Astrocyte (in vitro differentiated cells and primary cell): ENCODE data around the gene AHSA1.

Experiments
- EZH2 ChIP-seq: IDR thresholded peaks from 2 replicates; pipeline ENCODE4 v1.6.1; 2012; ENCODE audit warnings: mild to moderate bottlenecking, low read length, inconsistent platforms; ENCODE audit not compliant: insufficient read depth
- TF ChIP-seq, protein P1 (sequence below): IDR thresholded peaks from 2 replicates; pipeline ENCODE4 v1.5.1; 2011; ENCODE audit warnings: low read depth, mild to moderate bottlenecking, inconsistent platforms, low read length, moderate library complexity; ENCODE audit not compliant: insufficient read depth

DNA sequence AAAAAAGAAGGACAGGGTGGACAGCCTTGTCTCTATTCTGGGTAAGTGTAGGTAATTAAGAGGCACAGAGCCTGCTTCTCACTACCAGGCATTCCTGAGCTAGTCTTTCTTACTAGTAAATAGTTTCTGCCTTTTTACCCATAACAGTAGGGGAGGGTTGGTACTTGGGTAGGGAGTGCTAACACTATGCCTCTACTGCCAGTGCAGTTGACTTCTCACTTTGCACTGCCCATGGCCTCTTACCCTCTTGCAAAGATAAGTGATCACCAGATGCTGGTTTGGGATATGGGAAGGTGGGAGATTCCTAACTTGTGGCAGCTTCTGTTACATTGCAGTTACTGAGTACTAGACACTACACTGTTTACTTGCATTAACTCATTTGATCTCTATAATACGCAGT lies 11.6 kb downstream of the AHSA1 start:
- no peak for TF ChIP-seq EZH2
- TF ChIP-seq, protein P1, sequence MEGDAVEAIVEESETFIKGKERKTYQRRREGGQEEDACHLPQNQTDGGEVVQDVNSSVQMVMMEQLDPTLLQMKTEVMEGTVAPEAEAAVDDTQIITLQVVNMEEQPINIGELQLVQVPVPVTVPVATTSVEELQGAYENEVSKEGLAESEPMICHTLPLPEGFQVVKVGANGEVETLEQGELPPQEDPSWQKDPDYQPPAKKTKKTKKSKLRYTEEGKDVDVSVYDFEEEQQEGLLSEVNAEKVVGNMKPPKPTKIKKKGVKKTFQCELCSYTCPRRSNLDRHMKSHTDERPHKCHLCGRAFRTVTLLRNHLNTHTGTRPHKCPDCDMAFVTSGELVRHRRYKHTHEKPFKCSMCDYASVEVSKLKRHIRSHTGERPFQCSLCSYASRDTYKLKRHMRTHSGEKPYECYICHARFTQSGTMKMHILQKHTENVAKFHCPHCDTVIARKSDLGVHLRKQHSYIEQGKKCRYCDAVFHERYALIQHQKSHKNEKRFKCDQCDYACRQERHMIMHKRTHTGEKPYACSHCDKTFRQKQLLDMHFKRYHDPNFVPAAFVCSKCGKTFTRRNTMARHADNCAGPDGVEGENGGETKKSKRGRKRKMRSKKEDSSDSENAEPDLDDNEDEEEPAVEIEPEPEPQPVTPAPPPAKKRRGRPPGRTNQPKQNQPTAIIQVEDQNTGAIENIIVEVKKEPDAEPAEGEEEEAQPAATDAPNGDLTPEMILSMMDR, result no peak
